HG02678 (cell line): Measurements from ENCODE around the gene NAAA.
"Not testable (repeated sequence)": the region's sequence is repeated elsewhere in the genome, so short reads cannot be mapped to it uniquely, and the experiment has no call there.

ENCODE experiments used
- ATAC-seq: cut with Tn5 transposase; IDR thresholded peaks from one replicate; pipeline ENCODE4 v1.9.1; 2021; ENCODE audit warnings: mild to moderate bottlenecking, moderate library complexity; ENCODE audit not compliant: unreplicated experiment

Gene NAAA

GRCh38 chr4:75920327-75920726, 20.5 kb downstream of the NAAA start:
- no peak for ATAC-seq

GRCh38 chr4:75919920-75920319, 20.9 kb downstream of the NAAA start:
- ATAC-seq = no peak

GRCh38 chr4:75916091-75916661, 24.6 kb downstream of the NAAA start:
- peak; percentile 75 for ATAC-seq

GRCh38 chr4:75912968-75913367, 27.8 kb downstream of the NAAA start:
- no peak for ATAC-seq

- not testable (repeated sequence) for ATAC-seq
Observed at GRCh38 chr4:75910831-75911230, 30.0 kb downstream of the NAAA start.

- no peak for ATAC-seq
Observed at GRCh38 chr4:75909405-75909804, 31.4 kb downstream of the NAAA start.

GRCh38 chr4:75908555-75908954, 32.3 kb downstream of the NAAA start:
- no peak for ATAC-seq

- ATAC-seq = no peak
Observed at GRCh38 chr4:75907966-75908365, 32.8 kb downstream of the NAAA start.

- no peak for ATAC-seq
Observed at GRCh38 chr4:75904076-75904475, 36.7 kb downstream of the NAAA start.

- no peak for ATAC-seq
Observed at GRCh38 chr4:75902352-75902751, 38.5 kb downstream of the NAAA start, which contains the start of gene PPEF2. PPEF2 (minus strand) TSS chr4:75902452; CDS start chr4:75896325, 6,127 bp downstream.

GRCh38 chr4:75898536-75898935, 42.3 kb downstream of the NAAA start:
- no peak for ATAC-seq

GRCh38 chr4:75895744-75896314, 45.0 kb downstream of the NAAA start:
- ATAC-seq = no peak

- no peak for ATAC-seq
Observed at GRCh38 chr4:75892508-75892907, 48.3 kb downstream of the NAAA start.

- ATAC-seq = no peak
Observed at GRCh38 chr4:75891611-75892010, 49.2 kb downstream of the NAAA start.

- no peak for ATAC-seq
Observed at GRCh38 chr4:75889537-75890199, 51.1 kb downstream of the NAAA start.

GRCh38 chr4:75886104-75886503, 54.7 kb downstream of the NAAA start:
- ATAC-seq = no peak

- ATAC-seq = no peak
Observed at GRCh38 chr4:75881476-75881875, 59.3 kb downstream of the NAAA start.

GRCh38 chr4:75880278-75880677, 60.5 kb downstream of the NAAA start:
- ATAC-seq = no peak

- no peak for ATAC-seq
Observed at GRCh38 chr4:75878246-75878756, 62.5 kb downstream of the NAAA start.

GRCh38 chr4:75876218-75876617, 64.6 kb downstream of the NAAA start:
- no peak for ATAC-seq

GRCh38 chr4:75869100-75869499, 71.7 kb downstream of the NAAA start:
- no peak for ATAC-seq

GRCh38 chr4:75867130-75867529, 73.7 kb downstream of the NAAA start:
- no peak for ATAC-seq
